Ovary (tissue), 9 donors: ENCODE data around the gene SLC22A15. TPM values are rescaled to one million over a fixed set of nuclear protein-coding genes. Genes with fewer than 3 reads are reported as not detected.
"Not testable (repeated sequence)": the region's sequence is repeated elsewhere in the genome, so short reads cannot be mapped to it uniquely, and the experiment has no call there.

Experiments used
- DNase-seq, 5 donors: peaks; one replicate each; pipeline ENCODE4 v3.0.0-alpha.2; 2019 to 2020
- H3K27ac ChIP-seq, 2 donors: fragments of 200-600 bp; one replicate each; pipeline versions ENCODE4 v1.5.1 to v1.8.0; 2019 to 2022
- H3K27me3 ChIP-seq: fragments of 200-600 bp; one replicate; pipeline ENCODE4 v1.8.0; 2022
- H3K36me3 ChIP-seq: fragments of 200-600 bp; sonication (generic); one replicate; pipeline ENCODE4 v1.5.1; 2019
- H3K4me1 ChIP-seq: one replicate; pipeline ENCODE4 v1.8.1; 2013; ENCODE audit warnings: mild to moderate bottlenecking, moderate library complexity; ENCODE audit not compliant: insufficient read depth
- H3K4me3 ChIP-seq: fragments of 200-600 bp; sonication (generic); one replicate; pipeline ENCODE4 v1.5.1; 2017
- H3K9me3 ChIP-seq, 2 donors: fragments of 200-600 bp in 1 of 2; sonication (generic) in 1 of 2; one replicate each; pipeline versions ENCODE4 v1.5.1 to v1.8.1; 2013 to 2019; ENCODE audit warnings: mild to moderate bottlenecking in 1 of 2, moderate library complexity in 1 of 2
- EP300 ChIP-seq: sonication (generic); formaldehyde crosslinking; IDR thresholded peaks from one replicate; pipeline ENCODE4 v1.6.1; 2017; ENCODE audit warnings: antibody characterized with exemption
- POLR2A ChIP-seq: fragments of 450-650 bp; IDR thresholded peaks from one replicate; pipeline ENCODE4 v1.6.1; 2017; ENCODE audit warnings: antibody characterized with exemption, mild to moderate bottlenecking, moderate library complexity
- WGBS, 3 donors: extraction: QIAGEN DNeasy Blood & Tissue Kit in 1 of 3; methylation state at CpG; one replicate each; pipeline versions ENCODE4 v1.1.5 to v1.1.7; 2013 to 2017; 5-methylcytosine and 5-hydroxymethylcytosine counted together
- intact Hi-C, 4 donors: fragments of 100-400 bp; cut with DNase I; formaldehyde crosslinking; loops; one replicate each; pipeline versions ENCODE4 v1.11.0 to v1.15.1; 2022 to 2023
- polyA plus RNA-seq, 2 donors: library from polyadenylated mRNA; stranded (reverse); fragments of 200-250 nt in 1 of 2; fragments of 350-450 nt in 1 of 2; fragmentation: Illumina TruSeq in 1 of 2; extraction: RNeasy Lipid Tissue Mini Kit (QIAGEN cat#74804) in 1 of 2; gene quantifications; one replicate each; pipeline ENCODE4 v1.2.3, GENCODE V29; 2013 to 2014
- total RNA-seq, 7 donors: library from RNA; depleted of rRNA in 2 of 7; stranded (reverse); fragments of >200 nt in 2 of 7; fragmentation: NEBNext Ultra II Directional in 3 of 7; extraction: Animal tissue kit (Norgen Biotek cat#: 25700) in 3 of 7; gene quantifications; one replicate each; pipeline versions ENCODE4 v1.1.0 to v1.2.4, GENCODE V29; 2016 to 2023
- TF ChIP-seq, protein P1 (sequence below), 3 donors: fragments of 450-650 bp in 2 of 3; fragments of 200-600 bp in 1 of 3; IDR thresholded peaks; one replicate each; pipeline versions ENCODE4 v1.5.1 to v1.8.0; 2016 to 2022; ENCODE audit warnings: antibody characterized with exemption in 3 of 3, mild to moderate bottlenecking in 1 of 3
- donor health status: DM: no; HTN: no; CAD: no; lungs with moderate emphysema.
- donor health status: DM: no; HTN: no; CAD: no.
- donor health status: Bipolar disorder and iron deficiency.
- donor health status: DM: yes; HTN: yes; CAD: no.
- donor health status: DM: no; HTN: no; CAD: no.
- donor health status: DM: yes; HTN: yes; CAD: no.

The SLC22A15 gene
- total and polyA plus RNA-seq, 9 donors, result 0.51 to 3.8 (median 1.6) TPM

DNA sequence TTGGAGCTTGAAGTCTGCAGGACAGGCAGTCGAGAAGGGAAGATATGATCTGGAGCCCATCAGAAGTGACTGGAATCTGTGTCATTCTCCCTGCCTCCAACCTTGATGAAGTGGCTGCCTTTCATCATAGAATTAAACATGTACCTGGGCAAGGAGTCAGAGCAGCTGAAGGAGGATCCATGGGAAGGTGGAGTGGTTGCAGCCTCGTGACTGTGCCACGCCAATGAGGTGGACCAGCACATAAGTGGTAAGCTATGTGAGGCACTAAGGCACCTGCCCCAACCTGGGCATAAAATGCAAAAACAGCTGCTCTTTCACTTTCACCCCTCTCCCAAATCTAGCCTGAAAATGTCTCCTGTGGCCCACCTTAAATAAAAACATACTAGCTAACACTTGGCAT, 7.3 kb downstream of the SLC22A15 start:
- Histone ChIP-seq H3K27me3 (no peaks in the 10 kb centered on the region), H3K9me3 (no peaks in the 10 kb centered on the region), H3K4me3 (no peak overlapping the region), H3K27ac (no peak overlapping the region), H3K36me3 (no peaks in the 10 kb centered on the region), H3K4me1 (no peaks in the 10 kb centered on the region)
- intact Hi-C loops, result no loop called here
- 87 to 90% (median 88%) methylated on average over 3 of the region's 3 CpGs for WGBS, 3 donors
- no peak for DNase-seq
- TF ChIP-seq POLR2A (no peak), EP300 (no peak)
- TF ChIP-seq, protein P1, sequence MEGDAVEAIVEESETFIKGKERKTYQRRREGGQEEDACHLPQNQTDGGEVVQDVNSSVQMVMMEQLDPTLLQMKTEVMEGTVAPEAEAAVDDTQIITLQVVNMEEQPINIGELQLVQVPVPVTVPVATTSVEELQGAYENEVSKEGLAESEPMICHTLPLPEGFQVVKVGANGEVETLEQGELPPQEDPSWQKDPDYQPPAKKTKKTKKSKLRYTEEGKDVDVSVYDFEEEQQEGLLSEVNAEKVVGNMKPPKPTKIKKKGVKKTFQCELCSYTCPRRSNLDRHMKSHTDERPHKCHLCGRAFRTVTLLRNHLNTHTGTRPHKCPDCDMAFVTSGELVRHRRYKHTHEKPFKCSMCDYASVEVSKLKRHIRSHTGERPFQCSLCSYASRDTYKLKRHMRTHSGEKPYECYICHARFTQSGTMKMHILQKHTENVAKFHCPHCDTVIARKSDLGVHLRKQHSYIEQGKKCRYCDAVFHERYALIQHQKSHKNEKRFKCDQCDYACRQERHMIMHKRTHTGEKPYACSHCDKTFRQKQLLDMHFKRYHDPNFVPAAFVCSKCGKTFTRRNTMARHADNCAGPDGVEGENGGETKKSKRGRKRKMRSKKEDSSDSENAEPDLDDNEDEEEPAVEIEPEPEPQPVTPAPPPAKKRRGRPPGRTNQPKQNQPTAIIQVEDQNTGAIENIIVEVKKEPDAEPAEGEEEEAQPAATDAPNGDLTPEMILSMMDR (IDR thresholded peaks at IDR 0.05), result no peak

DNA sequence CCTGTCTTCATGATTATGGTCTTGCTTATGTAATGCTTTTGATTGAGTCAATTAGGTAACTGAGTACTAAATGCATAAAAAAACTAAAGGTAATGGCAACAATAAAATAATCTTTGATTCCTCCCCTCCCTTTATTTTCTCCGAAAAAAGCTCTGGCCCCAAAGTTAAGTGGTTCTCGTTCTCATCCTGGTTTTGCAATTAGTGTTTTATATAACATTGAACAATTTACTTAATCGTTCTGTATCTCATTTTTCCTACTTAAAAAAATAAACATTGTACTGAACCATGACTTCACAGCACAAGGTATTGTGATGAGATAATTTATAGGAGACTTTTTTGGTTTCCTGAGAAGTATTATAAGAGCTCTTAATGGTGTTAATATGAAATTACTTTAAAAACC, 11.3 kb downstream of the SLC22A15 start:
- H3K9me3 ChIP-seq, result no peaks in the 10 kb centered on the region
- 72 to 83% (median 75%) methylated on average over 3 of the region's 3 CpGs for WGBS, 3 donors
- no peak overlapping the region for H3K4me3 ChIP-seq
- H3K27ac ChIP-seq, result no peak overlapping the region
- no peak for TF ChIP-seq POLR2A
- TF ChIP-seq, protein P1 (IDR thresholded peaks at IDR 0.05), result no peak
- TF ChIP-seq EP300, result no peak
- intact Hi-C loops, result no loop called here
- DNase-seq, result no peak
- H3K4me1 ChIP-seq, result no peaks in the 10 kb centered on the region
- no peaks in the 10 kb centered on the region for H3K36me3 ChIP-seq
- no peaks in the 10 kb centered on the region for H3K27me3 ChIP-seq

DNA sequence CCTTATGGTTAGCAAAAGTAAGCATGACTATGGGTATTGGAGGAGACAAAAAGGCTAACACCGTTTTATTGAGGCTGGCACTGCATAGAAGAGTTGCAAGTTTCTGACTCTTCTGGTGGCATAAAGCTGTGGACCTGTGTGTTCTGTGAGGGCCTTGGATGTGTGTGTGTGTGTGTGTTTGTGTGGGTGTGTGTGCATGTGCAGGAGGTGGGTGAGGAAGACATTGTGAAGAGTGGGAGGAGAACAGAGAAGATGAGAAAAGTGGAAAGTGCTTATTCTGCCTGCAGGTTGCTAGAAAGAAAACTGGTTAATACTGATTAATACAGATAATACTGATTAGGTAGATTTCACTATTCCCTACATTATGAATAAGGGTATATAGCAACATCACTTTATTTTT, 12.6 kb downstream of the SLC22A15 start:
- intact Hi-C loops, result no loop called here
- no peaks in the 10 kb centered on the region for H3K36me3 ChIP-seq
- H3K27me3 ChIP-seq, result no peaks in the 10 kb centered on the region
- H3K4me1 ChIP-seq, result no peaks in the 10 kb centered on the region
- 79 to 86% (median 80%) methylated on average over 1 of the region's 1 CpG for WGBS, 3 donors
- H3K27ac ChIP-seq, result no peak overlapping the region
- H3K4me3 ChIP-seq, result no peak overlapping the region
- H3K9me3 ChIP-seq, result no peaks in the 10 kb centered on the region
- TF ChIP-seq, protein P1 (IDR thresholded peaks at IDR 0.05), result no peak
- no peak for TF ChIP-seq POLR2A
- TF ChIP-seq EP300, result no peak
- no peak for DNase-seq

DNA sequence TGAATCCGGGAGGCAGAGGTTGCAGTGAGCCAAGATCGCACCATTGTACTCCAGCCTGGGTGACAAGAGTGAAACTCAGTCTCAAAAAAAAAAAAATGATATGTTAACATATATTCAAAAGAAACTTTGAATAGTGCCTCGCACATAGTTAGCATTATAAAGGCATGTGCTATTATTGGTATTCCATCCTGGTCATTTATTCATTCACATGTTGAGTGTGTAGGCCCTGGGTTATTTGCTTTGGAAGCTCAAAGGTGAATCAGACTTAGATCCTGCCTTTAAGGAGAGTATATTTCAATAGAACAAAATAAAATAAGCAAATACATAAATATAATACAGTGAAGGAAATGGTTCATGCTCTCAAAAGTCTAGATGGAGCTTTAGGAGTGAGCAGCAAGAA, 13.4 kb downstream of the SLC22A15 start:
- intact Hi-C loops, result no loop called here
- no peaks in the 10 kb centered on the region for H3K36me3 ChIP-seq
- TF ChIP-seq, protein P1 (IDR thresholded peaks at IDR 0.05), result no peak
- TF ChIP-seq EP300 (no peak), POLR2A (no peak)
- 96 to 99% (median 99%) methylated on average over 3 of the region's 3 CpGs for WGBS, 3 donors
- H3K9me3 ChIP-seq, result no peaks in the 10 kb centered on the region
- no peak for DNase-seq
- no peaks in the 10 kb centered on the region for H3K27me3 ChIP-seq
- H3K4me3 ChIP-seq, result no peak overlapping the region
- H3K4me1 ChIP-seq, result no peaks in the 10 kb centered on the region
- H3K27ac ChIP-seq, result no peak overlapping the region

DNA sequence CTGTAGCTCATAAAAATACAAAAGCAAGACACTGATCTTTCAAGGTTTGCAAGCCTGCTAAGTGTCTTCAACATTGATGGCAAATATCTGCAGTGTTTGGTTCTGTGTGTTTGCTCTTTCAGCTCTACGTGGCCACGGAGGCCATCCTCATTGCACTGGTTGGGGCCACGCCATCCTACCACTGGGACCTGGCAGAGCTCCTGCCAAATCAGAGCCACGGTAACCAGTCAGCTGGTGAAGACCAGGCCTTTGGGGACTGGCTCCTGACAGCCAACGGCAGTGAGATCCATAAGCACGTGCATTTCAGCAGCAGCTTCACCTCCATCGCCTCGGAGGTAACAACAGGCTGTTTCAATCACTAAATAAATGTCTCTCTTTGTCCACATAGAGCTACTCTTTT, 15.6 kb downstream of the SLC22A15 start:
- Histone ChIP-seq H3K9me3 (no peaks in the 10 kb centered on the region), H3K4me1 (no peaks in the 10 kb centered on the region), H3K27ac (no peak overlapping the region), H3K4me3 (no peak overlapping the region), H3K27me3 (no peaks in the 10 kb centered on the region), H3K36me3 (no peaks in the 10 kb centered on the region)
- DNase-seq, result no peak
- 87 to 91% (median 91%) methylated on average over 8 of the region's 8 CpGs for WGBS, 3 donors
- intact Hi-C loops, result no loop called here
- TF ChIP-seq, protein P1 (IDR thresholded peaks at IDR 0.05), result no peak
- TF ChIP-seq POLR2A (no peak), EP300 (no peak)

DNA sequence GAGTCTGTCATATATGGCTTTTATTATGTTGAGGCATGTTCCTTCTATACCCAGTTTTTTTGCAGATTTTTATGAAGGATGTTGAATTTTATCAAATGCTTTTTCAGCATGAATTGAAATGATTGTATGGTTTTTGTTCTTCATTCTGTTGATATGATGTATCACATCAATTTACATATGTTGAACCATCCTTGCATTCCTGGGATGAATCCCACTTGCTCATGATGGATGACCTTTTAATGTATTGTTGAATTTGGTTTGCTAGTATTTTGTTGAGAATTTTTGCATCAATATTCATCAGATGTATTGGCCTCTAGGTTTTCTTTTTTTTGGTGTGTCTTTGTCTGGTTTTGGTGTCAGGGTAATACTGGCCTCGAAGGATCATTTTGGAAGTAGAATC, 21.6 kb downstream of the SLC22A15 start:
- H3K27me3 ChIP-seq, intact Hi-C loops, H3K9me3 ChIP-seq, H3K4me1 ChIP-seq, H3K27ac ChIP-seq, H3K4me3 ChIP-seq, H3K36me3 ChIP-seq, DNase-seq: not testable (repeated sequence)
- WGBS, 3 donors, result 93 to 98% (median 97%) methylated on average over 1 of the region's 1 CpG
